Lung microvascular endothelial cell (primary cell): ENCODE measurements around the gene TDRD12. TPM values are rescaled to one million over a fixed set of nuclear protein-coding genes. Genes with fewer than 3 reads are reported as not detected.
"Not testable (repeated sequence)": the region's sequence is repeated elsewhere in the genome, so short reads cannot be mapped to it uniquely, and the experiment has no call there.

Experiments used
- DNase-seq, 2 donors: peaks; one replicate each; pipeline versions ENCODE4 v3.0.0 to v3.0.0-alpha.2; 2010; ENCODE audit warnings: low read depth in 2 of 2
- total RNA-seq: library from RNA; depleted of rRNA; stranded (reverse); fragments of >200 nt; gene quantifications from 2 replicates; pipeline ENCODE4 v1.2.1, GENCODE V29; 2014

TDRD12 gene
- total RNA-seq, 1 donor from 2014 or later = 0.40 TPM

DNA sequence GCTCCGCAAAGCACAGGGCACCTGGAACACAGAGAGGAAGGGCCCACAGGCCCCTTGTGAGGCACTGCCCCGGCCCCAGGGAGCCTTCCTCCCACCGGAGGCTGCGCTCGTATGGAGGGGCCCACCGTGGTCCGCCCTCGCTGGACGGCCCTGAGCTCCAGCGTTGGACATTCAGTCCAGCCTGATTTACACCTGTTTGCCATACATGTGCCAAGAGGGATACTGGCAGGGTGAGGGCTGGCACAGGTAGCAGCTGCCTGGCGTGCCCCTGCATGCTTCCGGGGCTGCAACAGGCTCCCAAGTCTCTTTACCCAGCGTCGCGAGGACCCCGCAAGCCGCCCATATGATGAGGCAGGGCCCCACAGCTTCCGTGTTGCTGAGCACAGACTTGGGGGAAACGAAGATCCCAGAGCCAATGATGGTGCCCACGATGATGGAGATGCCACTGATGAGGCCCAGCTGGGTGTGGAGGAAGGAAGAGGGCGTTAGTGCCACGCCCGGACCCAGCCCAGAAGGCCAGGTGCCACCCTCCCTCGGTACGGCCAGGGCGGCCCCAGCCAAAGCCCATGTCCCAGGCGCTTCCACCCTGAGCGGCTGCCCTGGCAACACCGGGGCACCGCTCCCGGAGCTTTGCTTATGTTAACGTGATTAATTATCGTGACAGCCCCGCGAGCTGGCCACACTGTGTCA lies 144.9 kb downstream of the TDRD12 start:
- DNase-seq = no peak

DNA sequence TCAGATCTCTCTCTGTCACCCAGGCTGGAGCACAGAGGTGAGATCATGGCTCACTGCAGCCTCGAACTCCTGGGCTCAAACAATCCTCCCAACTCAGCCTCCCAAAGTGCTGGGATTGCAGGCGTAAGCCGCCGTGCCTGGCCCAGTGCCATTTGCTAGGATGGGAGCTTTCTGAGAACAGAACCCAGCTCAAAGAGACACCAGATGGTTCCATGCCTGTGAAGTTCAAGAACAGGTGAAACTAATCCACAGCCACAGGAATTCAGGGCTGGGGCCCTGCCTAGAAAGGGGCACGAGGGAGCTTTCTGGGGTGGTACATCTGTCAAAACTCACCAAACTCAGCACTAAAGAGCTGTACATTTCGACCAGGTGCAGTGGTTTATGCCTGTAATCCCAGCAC lies 145.8 kb downstream of the TDRD12 start:
- no peak for DNase-seq

DNA sequence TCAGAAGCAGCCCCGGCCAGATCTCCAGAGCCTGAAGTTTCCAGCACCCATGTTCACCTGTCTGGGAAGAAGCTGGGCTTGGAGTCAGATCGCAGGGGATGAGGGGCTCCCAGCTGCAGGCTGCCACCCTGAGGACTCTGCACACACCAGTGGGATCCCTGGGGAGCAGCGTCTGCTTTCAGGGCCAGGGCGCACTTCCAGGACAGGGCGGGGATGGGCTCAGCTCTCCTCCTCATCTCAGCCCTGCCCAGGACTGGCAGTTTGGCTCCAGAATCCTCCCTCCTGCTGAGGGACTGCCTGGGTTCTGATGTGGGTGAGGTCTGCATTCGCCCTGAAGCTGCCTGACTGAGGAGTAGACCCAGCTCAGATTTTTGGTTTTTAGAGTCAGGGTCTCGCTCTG lies 146.5 kb downstream of the TDRD12 start:
- no peak for DNase-seq

DNA sequence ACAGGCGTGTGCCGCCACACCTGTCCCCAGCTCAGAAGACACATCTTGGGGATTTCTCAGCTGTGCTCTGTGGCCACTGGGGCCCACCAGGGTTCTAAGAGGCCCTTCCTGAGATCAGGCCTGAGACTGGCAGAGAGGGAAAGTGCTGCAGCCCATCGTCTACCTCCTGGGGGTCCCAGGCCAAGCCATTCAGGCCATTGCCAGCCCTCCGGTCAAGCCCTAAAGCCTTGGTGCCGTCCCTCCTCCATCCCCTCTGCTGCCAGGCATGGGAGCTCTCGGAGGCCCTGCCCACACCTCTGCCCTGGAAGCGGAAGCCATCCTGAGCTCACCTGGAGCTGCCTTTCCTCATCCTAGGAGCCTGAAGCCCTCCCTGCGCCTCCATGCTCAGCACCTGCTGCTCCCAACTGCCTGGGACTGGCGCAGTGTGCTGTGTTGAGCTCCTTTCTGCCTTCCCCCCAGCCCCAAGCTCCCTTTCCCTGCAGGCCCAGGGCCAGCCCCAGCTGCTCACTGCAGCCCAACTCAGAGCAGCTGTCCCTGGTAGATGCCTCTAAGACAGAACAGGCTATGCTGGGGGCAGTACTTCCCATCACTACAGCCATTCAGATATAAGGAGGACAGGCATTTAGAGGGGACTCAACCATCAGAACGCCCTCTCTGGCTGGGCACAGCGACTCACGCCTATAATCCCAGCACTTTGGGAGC lies 147.1 kb downstream of the TDRD12 start:
- no peak for DNase-seq

DNA sequence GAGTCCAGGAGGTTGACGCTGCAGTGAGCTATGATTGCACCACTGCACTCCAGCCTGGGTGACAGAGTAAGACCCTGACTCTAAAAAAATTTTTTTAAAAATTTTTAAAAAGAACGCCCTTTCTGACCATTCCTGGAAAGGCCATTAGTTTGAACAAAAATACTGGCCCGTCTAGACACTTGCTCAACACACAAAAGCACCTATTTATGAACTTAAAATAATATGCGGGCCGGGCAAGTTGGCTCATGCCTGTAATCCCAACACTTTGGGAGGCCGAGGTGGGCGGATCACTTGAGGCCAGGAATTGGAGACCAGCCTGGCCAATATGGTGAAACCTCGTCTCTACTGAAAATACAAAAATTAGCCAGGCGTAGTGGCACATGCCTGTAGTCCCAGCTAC lies 147.9 kb downstream of the TDRD12 start:
- DNase-seq = not testable (repeated sequence)

DNA sequence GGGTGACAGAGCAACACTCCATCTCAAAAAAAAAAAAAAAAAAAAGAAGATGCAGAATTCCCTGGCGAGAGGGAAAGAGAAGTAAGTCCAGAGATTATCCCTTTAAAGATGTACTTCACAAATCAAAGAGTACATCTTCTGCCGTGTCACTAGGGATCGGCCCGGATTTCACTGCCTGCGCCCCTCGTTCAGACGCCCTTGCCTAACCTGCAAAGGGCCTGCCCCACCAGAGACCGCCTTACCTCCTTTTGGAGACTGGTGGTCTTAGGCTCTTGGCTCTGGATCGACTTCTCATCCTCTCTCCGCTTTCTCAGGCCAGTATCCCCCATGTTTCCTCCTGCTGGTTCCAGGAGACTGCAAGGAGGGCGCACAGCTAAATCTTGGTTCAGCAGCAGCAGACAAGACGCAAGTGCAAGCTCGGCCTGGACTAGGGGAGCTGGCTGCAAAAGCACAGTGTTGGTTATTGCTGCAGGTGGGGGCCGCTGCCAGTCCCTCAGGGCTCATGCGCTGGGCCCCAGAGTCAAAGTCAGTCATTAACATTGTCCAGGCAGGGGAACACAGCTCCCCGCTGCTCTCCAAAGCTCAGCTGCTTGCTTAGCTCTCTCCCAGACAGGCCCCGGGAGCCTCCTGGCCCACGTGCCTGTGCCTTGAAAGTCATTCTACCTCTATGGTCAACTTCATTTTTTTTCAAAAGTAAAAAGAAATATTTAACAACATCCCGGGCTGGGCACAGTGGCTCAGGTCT lies 148.8 kb downstream of the TDRD12 start:
- DNase-seq = no peak

DNA sequence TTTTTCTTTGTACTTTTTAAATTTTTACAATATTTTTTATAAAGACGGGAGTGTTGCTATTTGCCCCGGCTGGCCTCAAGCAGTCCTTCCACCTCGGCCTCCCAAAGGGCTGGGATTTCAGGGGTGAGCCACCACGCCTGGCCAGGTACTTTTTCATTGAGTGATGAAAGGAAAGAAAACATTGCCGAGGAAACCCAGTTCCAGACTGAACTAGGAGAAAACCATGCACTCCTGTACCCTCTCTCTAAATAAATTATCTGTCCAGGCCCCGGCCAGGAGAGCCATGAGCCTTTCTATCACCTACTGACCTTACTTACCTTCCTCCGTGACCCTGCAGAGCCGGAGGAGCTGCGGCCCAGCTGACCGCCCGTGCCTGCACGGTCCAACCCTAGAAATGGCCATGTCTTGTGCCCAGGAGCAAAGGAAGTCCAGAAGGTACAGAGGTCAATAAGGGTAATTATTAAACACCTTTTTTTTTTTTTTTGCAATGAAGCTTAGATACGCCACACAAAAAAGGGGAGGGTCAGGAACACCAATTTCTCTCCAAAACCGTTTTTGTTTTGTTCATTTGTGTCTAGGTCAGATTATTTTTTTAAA lies 149.9 kb downstream of the TDRD12 start, which contains the start of gene SLC7A9:
TSS of gene SLC7A9 (minus strand) at position 399 of the 597 bp plus-strand sequence. CDS start 1,233 bp downstream, outside the sequence.
- no peak for DNase-seq

DNA sequence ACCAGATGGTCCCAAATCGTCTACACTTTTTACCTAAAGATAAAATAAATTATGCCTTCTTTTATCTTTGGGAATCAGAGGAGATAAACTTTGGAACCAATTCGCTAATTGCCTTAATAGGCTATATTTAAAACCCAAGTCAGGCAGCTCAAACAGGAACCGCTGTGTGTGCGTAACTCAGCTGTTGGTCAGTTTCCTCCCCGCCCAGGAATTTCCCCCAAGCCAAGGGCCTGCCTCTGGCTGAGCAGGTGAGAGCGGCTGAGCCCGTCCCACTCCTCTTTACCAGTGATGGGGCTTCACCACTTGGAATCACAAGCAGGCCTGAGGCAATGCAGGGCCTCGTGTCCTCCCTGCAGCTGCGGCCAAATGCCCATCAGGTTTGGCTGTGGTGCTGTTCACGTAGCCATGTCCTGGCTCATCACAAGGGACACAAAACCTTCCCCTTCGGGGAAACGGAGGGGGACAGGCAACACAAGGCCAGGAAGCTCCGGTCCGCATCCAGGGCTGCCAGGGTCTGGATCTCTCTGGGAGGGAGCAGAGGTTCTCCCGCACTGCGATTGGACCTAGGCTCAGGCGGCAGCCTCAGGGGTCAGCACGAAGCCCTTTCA lies 150.5 kb downstream of the TDRD12 start:
- DNase-seq = peak; percentile 19 to 23

DNA sequence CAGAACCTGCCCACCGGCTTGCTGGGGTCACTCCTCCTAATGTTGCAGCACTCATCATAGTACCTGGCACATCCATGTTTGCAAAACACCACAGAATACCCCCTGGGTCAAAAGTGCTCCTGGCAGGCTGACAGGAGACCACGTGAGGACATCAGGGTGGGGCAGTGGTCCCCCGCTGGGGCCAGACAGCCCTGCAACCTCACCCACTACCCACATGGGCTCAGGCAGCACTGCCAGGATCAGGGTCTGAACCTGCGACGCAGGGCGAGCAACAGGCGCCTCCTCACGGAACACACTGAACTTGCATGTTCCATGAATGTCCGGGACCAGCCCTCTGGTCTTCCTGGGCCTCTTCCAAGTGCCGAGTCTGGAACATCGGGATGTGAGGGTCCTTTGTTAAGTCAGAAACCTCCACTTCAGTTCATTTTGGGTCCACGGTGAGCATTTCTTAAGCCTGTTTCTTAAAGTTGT lies 151.4 kb downstream of the TDRD12 start:
- no peak for DNase-seq

DNA sequence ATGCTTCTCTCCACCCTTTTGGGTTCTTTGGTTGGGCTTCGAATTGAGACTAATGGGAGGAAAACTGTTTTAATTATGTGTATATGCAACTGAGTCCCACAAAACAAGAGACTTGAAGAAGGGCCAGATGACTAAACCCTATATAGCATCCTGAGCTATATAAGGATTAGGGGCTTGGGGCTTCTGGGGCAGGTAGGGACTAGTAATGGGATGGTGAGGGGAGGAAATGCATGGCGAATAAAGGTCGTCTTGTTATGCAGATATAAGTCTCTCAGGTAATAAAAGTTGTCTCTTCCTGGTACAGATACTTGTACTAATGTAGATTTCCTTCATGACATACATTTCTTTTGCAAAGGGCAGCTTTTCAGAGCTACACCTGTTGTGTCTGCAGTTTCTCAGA lies 152.8 kb downstream of the TDRD12 start:
- no peak for DNase-seq

DNA sequence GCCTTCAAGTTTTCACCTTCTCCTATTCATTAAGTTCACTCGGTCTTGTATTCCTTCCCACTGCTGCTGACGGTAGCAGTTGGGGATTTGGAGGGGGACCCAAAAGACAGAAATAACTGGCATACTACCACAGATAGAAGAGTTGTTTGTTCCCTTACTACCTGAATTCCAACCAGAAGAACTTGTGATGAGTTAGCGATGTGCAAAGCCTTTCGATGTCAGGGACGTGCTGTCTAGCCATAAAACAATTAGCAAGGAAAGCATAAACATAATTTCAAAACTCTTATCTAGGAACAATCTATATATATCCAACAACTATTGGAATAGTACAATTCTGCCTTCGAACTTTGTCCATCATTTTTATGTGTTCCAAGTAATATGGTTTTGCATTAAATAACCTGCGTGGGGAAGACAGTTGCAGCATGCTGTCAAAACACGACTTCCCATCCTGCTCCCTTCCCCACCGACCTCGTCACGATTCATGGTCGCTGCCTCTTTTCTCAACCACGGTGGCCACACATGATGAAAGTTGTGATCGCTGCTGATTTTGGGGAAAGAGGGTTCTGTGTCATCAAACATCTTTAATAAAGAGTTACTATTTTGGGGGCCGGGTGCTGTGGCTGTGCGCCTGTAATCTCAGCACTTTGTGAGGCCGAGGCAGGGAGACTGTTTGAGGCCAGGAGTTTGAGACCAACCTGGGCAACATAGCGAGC lies 153.8 kb downstream of the TDRD12 start:
- DNase-seq = no peak

DNA sequence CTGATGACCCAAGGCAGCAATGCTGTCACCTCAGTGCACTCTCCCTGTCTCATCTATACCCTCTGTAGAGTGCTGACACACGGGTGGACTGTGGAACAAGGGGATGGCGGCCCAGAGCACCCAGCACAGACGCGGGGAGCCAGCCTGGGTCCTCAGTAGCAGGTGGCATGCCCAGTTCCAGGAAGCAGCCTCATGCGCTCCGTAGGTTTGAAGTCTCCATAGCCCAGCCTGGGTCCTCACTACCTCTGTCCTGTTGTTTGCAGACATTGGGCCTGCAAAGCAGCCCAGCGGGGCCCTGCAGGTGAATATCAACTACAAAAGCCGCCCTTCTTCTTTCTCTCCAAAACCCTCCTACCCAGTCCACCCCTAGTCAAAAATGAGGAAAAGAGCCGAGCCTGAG lies 155.0 kb downstream of the TDRD12 start:
- DNase-seq = no peak

DNA sequence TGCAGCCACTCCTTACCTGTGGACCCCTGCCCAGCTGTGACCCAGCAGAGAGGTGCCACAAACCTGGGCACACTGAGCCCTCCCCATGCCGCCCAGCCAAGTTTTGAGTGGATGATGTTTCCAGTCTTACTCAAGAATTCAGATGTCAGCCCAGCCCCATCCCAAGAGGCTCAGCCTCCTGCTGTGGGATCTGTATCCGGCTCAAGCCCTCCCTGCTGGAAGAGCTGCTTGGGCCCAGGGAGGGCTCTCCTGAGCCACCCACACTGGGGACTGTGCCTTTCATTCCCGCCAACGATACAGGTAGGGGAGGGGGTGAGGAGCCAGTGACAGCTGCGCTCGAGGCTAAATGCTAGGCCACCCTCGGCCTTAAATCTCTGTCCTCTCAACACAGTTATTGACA lies 155.9 kb downstream of the TDRD12 start:
- no peak for DNase-seq

DNA sequence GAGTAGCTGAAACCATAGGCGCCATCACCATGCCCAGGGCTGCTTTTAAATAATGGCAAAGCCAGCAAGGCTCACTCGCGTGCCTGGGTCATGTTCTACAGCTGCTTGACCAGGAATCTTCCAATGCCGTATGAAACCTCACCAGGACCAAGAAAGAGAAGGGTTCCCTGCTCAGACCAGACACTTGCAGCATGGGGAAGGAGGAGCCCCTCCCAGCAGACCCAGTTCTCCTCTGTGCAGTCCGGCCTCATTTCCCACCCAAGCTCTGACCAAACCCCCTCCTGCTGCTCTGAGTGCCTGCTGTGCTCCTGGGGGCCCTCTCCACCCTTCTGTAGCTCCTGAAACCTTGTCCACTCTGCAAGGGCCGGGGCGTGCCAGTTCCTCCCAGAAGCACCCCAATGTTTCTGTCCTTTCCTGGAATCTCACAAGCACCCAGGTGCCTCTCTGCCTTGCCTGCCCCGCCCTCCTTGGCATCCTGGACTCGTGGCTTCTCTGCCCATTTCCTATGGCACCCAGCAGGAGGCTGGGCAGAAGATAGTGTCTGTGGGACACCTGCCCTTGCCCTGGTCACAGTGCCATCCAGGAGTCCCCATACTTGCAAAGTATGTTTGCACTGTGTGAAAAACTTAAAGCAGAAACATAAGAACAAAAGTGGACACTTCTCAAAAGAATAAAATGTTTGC lies 156.8 kb downstream of the TDRD12 start:
- no peak for DNase-seq

DNA sequence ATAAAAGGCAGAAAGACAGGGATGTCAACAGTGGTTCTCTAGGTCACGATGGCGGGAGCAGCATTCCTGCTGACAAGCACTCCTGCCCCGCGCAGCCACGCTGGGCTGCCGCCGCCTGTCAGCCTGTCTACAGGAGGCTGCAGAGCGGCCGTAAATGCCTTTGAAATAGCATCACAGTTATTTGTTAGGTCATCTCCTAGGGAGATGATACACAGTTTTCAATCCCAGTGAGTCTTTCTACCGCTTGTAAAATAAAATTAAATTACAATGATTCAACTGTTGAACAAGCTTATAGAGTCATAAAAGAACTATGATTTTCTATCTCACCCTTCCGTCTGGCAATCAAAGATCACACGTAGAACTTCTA lies 157.3 kb downstream of the TDRD12 start:
- DNase-seq = no peak

Other genes starting within 250 kb of the TDRD12 start
- 70.6 and 76.6 TPM in 2 replicates for gene PDCD5, start 138.6 kb upstream of the TDRD12 start, total RNA-seq
- gene ANKRD27, start 44.6 kb upstream of the TDRD12 start, total RNA-seq = 20.5 and 31.9 TPM in 2 replicates
- 0.22 and 0.79 TPM in 2 replicates for gene RGS9BP, start 43.9 kb upstream of the TDRD12 start, total RNA-seq
- 8.5 and 11.3 TPM in 2 replicates for gene NUDT19, start 27.9 kb upstream of the TDRD12 start, total RNA-seq
- gene SLC7A9, start 150.0 kb downstream of the TDRD12 start, total RNA-seq = 0.20 TPM in 1 of 2 replicates, not detected in the other